GM19397 (cell line): ENCODE data around the gene BZW2.

ENCODE experiments used
- ATAC-seq: cut with Tn5 transposase; IDR thresholded peaks from one replicate; pipeline ENCODE4 v1.9.1; 2021; ENCODE audit warnings: mild to moderate bottlenecking, moderate library complexity; ENCODE audit not compliant: unreplicated experiment

Gene BZW2

DNA sequence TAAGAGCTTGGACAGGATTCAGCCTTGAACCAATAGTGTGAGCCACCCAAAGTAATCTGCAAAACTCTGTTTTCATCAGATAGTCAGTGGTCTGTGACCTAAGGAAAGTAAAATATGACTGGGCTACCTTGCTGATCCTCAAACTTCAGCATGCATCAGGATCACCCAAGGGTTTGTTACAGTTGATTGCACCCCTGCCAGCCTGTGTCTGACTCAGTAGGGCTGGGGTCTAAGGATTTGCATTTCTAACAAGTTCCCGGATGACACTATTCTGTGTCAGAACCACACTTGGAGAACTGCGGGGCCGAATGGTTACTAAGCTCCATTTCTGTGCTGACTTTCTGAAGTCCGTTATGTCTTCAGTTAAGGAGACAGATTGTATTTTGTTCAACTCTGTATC, 66.9 kb downstream of the BZW2 start:
- no peak for ATAC-seq

DNA sequence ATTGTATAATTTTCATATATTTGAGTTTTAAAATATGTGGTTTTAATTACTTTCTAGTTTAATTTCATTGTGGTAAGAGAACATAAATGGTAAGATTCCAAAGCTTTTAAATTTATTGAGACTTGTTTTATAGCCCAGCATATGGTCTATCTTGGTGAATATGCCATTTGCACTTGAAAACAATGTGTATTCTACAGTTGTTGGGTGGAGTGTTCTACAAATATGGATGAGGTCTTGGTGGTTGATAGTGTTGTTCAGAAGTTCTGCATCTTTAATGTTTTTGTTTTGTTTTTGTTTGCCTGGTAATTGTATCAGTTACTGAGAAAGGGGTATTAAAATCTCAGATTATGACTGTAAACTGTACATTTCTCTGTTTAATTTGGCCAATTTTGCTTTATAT, 69.9 kb downstream of the BZW2 start:
- ATAC-seq, result no peak

DNA sequence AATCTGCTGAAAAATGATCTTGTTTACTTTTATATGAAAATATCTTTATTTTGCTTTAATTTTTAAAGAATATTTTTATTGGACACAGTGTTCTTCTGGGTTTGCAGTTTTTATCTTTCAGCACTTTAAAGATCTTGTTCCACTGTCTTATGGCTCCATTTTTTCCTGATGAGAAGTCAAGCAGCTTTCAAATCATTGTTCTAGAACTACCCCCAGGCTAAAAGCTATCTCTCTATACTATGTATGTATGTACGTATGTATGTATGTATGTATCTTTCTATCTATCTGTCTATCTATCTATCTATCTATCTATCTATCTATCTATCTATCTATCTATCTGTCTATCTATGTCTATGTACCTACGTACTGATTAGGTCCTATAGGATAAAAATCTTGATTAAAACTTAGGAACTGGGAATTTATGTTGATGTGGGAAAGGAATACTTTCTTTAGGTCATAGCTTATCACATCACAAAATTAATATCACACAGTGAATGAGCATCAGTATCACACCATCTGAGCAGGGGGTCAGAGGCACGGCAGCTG, 72.2 kb downstream of the BZW2 start:
- ATAC-seq, result no peak

DNA sequence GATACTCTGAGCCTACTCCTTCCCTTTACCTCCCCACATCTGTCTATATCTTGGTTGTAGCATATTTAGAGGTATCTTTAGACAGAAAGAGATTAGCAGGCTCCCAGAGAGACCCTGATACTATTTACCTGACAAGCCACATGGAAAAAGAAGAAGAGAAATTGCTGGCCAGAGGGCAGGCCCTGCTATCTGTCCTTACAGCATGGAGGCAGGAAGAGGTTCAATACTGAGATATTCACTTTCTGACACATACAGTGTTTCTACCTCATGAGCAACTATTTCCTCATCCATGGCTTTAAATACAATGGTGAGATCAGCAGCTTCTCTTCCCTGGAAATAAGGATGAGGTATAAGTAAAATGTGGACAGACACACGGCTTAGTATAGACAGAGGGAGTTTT, 73.7 kb downstream of the BZW2 start:
- no peak for ATAC-seq

DNA sequence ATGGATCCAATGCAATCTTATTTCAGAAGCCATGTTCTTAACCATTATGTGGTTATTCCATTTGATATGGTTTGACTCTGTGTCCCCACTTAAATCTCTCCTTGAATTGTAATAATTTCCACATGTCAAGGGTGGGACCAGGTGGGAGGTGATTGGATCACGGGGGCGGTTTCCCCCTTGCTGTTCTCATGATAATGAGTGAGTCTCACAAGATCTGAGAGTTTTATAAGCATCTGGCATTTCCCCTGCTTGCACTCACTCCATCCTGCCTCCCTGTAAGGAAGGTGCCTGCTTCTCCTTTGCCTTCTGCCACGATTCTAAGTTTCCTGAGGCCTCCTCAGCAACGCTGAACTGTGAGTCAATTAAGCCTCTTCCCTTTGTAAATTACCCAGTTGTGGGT, 75.6 kb downstream of the BZW2 start:
- ATAC-seq, result no peak

DNA sequence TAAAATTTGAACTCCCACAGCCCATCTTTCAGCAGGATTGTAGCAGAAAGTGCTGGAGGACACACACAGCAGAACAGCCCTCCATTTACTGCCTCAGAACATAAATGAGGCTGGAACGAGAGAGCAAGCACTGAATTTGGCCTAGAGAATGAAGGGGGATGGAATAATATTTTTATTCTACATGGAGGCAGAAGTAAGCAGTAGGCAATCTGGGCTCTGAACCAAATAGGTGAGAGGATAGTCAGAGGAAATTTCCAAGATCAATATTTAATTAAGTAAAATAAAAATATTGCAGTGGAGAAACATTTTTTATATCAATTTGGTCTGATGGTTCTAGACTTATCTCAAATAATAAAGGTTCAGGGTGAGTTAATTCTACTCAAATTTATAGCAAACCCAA, 78.4 kb downstream of the BZW2 start:
- ATAC-seq, result no peak

DNA sequence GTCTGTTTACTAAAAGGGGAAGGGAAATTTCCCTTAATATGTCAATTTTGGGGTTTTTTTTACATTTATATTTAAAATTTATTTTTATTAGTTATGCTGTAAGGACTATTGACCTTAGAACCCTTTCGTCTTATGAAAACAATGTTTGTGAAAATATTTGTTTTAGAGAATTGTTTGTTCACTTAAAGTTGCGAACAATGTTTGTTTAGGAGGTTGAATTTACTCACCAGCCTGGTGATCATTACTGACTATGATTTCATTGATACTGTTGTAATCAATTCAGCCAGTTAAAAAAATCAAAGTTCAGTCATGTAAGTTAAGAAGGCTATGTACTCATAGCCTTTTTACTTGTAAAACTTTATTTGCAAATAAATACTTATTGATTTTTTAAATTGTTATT, 80.2 kb downstream of the BZW2 start:
- no peak for ATAC-seq

DNA sequence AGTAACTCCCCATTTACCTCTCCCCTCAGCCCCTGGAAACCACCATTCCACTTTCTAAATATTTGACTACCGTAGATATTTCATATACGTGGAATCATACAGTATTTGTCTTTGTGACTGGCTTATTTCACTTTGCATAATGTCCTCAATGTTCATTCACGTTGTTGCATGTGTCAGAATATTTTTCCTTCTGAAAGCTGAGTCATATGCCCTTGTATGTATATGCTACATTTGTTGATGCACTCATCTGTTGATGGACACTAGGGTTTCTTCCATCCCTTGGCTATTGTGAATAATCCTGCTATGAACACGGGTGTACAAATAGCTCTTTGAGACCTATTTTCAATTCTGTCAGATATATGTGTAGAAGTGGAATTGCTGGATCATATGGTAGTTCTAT, 81.8 kb downstream of the BZW2 start:
- no peak for ATAC-seq

DNA sequence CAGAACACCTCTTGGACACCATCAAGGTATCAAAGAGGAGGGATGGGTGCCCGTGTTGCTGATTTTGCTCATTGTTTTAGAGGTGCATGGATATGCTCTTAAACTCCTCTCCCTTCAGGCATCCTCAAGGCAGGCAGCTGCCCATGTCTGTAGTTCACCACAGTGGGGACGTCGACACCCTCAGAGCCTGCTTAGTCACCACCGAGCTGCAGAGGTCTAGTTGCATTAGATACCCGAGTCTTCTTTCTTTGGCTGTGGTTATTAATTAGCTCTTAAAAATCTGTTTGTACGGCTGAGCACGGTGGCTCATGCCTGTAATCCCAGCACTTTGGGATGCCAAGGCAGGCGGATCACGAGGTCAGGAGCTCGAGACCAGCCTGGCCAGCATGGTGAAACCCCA, 82.8 kb downstream of the BZW2 start:
- ATAC-seq, result no peak

DNA sequence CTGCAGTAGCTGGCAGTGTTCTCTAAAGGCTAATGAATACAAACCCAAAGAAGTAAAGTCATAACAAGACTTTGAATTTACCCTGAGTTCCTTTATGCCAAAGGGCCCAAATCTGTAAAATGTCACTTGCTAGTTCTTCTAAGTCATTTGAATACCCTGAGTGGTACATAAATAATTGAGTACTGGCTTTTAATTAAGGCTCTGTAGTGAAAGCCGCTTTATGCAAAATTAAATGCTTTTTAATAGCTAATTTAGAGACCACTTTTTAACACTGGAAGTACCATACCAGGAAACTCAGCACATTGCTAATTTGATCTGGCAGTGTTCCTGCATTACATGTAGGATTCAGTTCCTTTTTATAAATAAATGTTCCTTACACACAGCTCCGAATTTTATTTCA, 83.6 kb downstream of the BZW2 start:
- no peak for ATAC-seq

DNA sequence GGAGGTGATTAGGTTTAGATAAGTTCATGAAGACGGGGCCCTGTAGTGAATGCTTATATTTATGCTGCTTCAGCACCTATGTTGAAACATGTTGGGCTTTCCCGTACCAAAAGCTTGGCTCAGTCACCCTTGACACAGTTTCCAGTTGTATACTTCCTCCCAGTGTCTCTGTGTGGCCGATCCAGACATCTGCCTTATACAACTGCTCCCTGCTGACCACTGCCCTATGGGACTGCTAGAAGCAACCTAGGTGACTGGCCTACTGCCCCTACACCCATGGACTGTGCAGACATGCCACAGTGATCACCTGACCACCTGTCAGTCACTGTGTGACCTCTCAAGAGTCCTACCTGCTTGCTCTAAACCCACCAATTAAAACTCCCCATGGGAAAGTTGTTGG, 85.0 kb downstream of the BZW2 start:
- ATAC-seq, result no peak

DNA sequence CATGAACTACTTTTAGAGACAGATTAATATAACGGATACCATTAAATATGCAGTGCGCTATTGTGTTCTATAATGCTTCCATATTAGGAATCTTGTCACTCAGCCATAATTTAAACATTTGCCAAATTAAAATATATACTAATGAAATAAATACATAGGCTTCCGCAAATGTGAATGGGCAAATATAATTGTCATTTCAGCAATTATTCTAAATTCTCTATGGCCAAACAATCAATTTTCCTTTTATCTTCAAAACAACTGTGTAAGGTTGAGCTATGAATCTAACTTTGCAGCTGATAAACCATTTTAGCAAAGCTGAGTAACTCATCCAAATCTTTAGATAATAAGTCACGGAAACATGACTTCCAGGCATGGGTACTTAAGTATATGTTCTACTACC, 86.8 kb downstream of the BZW2 start:
- no peak for ATAC-seq

DNA sequence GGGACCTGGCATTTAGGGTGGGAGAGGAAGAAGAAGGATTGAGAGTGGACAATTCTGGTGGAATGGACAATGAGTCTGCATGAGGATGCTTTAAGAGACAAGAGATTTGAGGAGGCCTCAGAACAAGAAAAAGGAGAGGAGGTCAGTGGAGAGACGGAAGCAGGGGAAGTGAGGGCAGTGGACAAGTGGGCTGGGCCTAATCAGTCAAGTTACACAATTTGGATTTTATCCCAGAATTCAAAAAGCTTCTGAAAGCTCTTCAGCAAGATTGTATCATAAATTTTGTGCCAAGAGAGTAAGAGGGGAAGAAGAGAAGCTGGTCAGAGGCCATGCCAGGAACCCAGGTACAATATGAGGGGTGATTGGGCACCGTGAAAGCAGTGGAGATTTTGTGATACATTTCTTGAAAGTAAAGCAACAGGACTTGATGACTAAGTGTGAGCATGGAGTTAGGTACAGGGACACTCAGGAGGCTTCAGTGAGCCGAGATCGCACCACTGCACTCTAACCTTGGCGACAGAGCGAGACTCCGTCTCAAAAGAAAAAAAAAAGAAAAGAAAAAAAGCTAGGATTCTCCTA, 88.3 kb downstream of the BZW2 start:
- ATAC-seq, result no peak

DNA sequence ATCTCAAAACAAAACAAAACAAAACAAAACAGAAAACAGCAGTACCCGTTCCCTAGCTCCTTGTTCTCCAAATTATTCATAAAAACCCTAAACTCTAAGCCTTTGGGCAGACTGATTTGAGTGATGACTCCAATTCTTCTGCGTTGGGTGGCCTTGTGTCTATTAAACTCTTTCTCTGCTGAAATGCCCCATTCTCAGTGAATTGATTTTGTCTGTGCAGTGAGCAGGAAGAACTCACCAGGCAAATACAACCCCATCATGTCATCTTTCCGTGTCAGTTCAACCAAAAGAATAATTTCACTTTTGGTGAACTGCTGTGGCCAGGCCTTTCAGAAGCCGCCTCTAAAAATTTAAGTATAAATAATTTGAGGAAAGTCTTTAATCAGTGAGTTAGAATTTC, 89.0 kb downstream of the BZW2 start:
- ATAC-seq, result no peak

DNA sequence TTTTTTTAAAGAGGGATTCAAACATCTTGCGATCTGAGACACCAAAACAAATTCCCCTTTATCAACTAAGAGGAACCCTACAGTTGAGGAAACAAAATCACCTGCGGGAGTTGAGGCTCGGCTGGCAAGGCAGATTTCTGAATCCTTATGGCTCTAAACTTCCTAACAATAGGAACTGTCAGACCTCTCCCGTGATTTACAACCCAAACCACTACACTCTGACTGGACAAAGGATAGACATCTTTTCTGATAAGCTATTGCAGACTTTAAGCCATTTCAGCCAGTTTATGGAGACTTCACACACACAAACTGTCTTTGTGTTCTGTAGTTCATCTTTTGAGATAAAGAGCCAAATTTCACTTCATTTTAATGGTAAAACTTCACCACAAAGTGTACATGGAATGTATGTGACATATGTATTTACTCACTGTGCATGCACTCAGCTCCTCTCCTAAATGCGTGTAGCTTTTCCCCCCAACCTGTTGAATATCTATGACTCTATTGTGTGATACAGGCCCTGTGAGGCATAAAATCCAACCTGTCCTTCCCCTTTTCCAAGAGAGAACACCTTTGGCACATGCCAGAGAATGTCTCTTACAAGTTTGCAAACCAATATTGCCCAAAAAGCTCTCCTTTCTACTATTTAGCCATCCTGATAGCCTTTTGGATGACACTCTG, 92.2 kb downstream of the BZW2 start:
- no peak for ATAC-seq

DNA sequence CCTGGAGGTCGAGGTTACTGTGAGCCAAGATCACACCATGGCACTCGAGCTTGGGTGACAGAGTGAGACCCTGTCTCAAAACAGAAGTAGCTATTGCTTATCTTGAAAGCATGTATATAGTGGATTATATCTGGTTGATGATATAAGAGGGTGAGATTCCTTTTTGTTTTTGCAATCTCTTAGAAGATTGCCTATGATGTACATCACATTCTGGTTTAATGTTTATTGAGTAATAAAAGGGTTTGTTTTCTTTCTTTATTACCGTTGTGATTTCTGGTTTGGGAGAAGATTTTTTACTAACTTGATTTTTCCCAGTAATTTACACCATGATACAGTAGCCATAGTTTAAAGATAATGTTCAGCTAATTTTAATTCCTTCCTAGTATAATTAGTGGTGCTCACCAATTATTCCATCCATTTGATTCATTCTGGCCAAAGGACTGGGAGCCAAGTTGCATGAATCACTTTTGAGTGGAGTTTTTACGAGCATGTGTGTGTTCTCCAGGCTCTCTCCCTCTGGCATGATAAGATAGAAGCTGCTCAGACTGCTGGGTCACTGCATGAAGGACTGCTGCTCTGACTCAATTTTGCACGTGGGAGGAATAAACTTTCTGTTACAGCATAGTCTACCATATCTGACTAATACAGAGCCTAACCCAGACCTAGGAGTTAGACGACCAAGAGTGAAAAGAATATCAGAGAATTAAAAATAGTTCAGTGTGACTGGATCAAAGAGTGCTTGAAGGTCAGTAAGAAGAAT, 94.1 kb downstream of the BZW2 start:
- ATAC-seq, result no peak

DNA sequence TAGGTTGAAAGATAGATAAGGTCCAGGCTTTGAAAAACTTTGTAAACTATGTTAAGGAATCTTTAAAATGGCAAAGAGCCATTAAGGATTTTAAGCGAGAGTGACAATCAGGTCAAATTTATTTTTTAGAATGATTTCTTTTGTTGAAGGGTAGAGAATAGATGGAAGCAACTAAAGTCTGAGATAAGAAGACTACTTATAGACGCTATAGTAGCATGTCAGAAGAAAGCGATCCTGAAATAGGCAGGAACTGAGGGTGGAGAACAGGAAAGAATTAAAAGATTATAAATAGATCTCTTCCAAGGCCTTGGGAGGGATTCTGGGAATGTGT, 94.6 kb downstream of the BZW2 start:
- no peak for ATAC-seq

DNA sequence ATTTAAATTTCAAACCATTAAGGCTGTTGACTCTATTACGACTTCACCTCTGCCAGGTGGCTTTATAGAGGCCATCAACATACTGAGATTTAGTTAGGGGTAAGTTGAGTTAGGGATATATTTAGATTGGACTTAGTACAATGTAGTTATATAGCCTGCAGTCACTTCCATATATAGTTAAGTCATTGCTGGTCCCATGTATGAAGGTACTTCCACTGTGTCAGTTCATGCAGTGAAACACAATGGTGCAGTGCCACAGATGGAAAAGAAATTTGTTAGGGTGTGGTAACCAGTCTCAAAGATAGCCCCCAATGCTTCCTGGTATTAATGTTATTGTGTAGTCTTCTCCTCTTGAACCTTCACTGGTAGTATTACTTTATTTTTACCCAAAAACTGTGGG, 95.0 kb downstream of the BZW2 start:
- ATAC-seq, result no peak

DNA sequence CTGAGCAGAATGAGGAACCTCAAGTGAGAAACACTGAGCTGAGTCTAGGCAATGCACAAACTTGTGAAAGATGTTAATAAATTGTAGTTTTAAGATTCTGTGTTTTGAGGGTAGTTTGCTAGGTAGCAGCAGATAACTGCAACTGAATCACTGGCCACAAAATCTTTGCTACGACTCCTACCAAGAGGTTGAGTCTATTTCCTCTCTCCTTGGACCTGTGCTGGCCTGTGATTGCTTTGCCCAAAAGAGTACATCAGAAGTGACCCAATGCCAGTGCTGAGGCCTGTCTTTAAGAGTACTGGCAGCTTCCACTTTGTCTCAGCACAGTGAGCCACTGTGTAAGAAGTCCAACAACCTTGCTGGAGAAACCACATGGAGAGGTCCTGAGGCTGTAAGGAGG, 95.7 kb downstream of the BZW2 start:
- no peak for ATAC-seq

DNA sequence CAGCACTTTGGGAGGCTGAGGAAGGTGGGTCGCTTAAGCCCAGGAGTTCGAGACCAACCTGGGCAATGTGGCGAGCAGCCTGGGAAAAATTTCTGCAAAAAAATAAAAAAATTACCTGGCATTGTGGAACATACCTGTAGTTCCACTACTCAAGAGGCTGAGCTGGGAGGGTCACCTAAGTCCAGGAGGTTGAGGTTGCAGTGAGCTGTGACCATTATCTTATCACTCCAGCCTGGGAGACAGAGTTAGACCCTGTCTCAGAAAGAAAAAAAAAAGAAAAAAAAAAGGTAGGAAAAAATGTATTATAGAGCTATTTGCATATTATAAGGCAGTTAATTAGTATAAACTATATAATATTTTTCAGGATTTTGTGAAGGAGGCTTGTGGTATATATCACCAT, 96.6 kb downstream of the BZW2 start:
- no peak for ATAC-seq

DNA sequence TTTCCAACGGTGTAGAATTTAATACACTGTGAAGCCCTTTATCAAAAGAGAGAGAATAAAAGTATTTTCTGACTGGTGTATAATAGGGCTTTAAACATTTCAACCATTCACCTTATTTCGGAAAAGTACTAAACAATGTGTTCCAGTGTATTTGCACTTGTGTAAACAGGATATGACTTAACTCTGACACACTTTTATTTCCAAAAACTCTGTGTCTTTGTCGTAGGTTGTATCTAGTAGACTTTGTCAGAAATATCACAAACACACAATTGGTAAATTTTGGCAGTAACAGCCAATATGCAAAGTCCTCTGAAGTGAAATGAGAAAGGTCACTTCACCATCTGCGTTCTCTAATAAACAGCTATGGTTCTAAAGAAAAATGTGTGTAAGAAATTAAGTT, 97.3 kb downstream of the BZW2 start:
- no peak for ATAC-seq

DNA sequence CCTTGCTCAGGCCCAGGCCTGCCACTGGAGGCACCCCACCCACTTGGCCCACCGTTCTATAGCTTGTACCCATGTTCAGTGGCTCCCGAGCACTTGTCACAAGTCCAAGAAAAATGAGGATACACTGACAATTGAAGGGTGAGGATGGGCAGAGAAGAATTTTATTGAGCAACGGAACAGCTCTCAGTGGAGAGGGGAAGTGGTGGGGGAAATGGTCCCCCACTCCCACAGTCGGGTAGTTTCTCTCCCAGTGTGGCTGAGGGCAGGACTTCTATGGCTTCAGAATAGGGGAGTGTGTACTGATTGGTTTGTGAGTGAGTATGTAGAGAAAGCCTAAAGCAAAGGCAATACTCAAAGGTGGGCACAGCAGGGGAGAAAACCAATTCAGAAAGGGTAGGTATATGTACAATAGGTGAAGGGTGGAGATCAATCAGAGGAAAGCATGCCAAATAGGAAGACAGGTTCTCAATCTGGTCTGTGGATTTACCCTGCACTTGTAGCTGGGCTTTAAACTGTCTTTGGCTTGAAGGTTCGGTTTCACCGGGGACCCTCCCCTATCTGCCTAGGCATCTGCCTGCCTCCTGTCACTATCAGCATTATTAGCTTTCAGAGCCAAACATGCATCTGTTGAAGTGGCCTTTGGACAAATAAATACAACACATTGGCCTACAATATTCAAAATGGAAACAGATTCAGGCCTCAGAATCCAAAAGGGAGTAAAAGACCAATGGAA, 98.7 kb downstream of the BZW2 start:
- no peak for ATAC-seq
